ENCODE measurements around the gene TOE1.

- TF ChIP-seq, protein P1, sequence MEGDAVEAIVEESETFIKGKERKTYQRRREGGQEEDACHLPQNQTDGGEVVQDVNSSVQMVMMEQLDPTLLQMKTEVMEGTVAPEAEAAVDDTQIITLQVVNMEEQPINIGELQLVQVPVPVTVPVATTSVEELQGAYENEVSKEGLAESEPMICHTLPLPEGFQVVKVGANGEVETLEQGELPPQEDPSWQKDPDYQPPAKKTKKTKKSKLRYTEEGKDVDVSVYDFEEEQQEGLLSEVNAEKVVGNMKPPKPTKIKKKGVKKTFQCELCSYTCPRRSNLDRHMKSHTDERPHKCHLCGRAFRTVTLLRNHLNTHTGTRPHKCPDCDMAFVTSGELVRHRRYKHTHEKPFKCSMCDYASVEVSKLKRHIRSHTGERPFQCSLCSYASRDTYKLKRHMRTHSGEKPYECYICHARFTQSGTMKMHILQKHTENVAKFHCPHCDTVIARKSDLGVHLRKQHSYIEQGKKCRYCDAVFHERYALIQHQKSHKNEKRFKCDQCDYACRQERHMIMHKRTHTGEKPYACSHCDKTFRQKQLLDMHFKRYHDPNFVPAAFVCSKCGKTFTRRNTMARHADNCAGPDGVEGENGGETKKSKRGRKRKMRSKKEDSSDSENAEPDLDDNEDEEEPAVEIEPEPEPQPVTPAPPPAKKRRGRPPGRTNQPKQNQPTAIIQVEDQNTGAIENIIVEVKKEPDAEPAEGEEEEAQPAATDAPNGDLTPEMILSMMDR (IDR thresholded peaks at IDR 0.05): no peak
- TF ChIP-seq POLR2AphosphoS5 (IDR thresholded peaks at IDR 0.05; ENCODE audit: low read depth, low read length) (no peak), FOXJ3 (CRISPR knock-in tag; IDR thresholded peaks at IDR 0.05) (no peak), MAX (IDR thresholded peaks at IDR 0.05; ENCODE audit: low read depth) (no peak), RAD21 (IDR thresholded peaks at IDR 0.05; ENCODE audit: low read length) (no peak), JUND (IDR thresholded peaks at IDR 0.05) (no peak)
These were observed 17.4 kb upstream of the TOE1 start for GRCh38 chr1:45322486-45323040.

Measured in SK-N-SH (cell line).